Endometrium (tissue), 2 donors: ENCODE data around the gene LGALSL.
A peak's percentile ranks its signal among the peaks of the same experiment; 100 is the strongest.

ENCODE experiments used
- FAIRE-seq: peaks from 2 replicates; lab custom pipeline; 2012; peaks lifted over from hg19 to GRCh38; lab: Jason Lieb, UNC
- donor health status: control.
- donor health status: control.

Gene LGALSL

GRCh38 chr2:64471600-64471999 lies 17.6 kb downstream of the LGALSL start:
- FAIRE-seq = no peak

- FAIRE-seq = no peak
Observed at GRCh38 chr2:64472881-64473280, 18.9 kb downstream of the LGALSL start.

- no peak for FAIRE-seq
Observed at GRCh38 chr2:64474121-64474571, 20.2 kb downstream of the LGALSL start.

GRCh38 chr2:64474636-64475035 lies 20.7 kb downstream of the LGALSL start:
- no peak for FAIRE-seq

GRCh38 chr2:64477037-64477436 lies 23.1 kb downstream of the LGALSL start:
- no peak for FAIRE-seq

- FAIRE-seq = no peak
Observed at GRCh38 chr2:64477979-64478378, 24.0 kb downstream of the LGALSL start.

GRCh38 chr2:64478502-64479230 lies 24.7 kb downstream of the LGALSL start:
- no peak for FAIRE-seq

GRCh38 chr2:64479259-64480117 lies 25.5 kb downstream of the LGALSL start:
- no peak for FAIRE-seq

- no peak for FAIRE-seq
Observed at GRCh38 chr2:64481665-64482064, 27.7 kb downstream of the LGALSL start.

GRCh38 chr2:64482243-64482642 lies 28.3 kb downstream of the LGALSL start:
- no peak for FAIRE-seq

- FAIRE-seq = no peak
Observed at GRCh38 chr2:64482765-64483504, 29.0 kb downstream of the LGALSL start.

- FAIRE-seq = no peak
Observed at GRCh38 chr2:64485331-64485730, 31.4 kb downstream of the LGALSL start.

GRCh38 chr2:64485961-64486360 lies 32.0 kb downstream of the LGALSL start:
- FAIRE-seq = no peak

GRCh38 chr2:64487256-64488049 lies 33.5 kb downstream of the LGALSL start:
- no peak for FAIRE-seq

GRCh38 chr2:64488050-64488974 lies 34.4 kb downstream of the LGALSL start:
- peak; percentile 45 for FAIRE-seq

- FAIRE-seq = no peak
Observed at GRCh38 chr2:64489081-64489751, 35.3 kb downstream of the LGALSL start.

GRCh38 chr2:64491426-64491825 lies 37.5 kb downstream of the LGALSL start:
- FAIRE-seq = no peak

GRCh38 chr2:64492272-64492671 lies 38.3 kb downstream of the LGALSL start:
- FAIRE-seq = no peak

GRCh38 chr2:64492821-64493220 lies 38.9 kb downstream of the LGALSL start:
- no peak for FAIRE-seq

GRCh38 chr2:64493788-64494187 lies 39.8 kb downstream of the LGALSL start:
- FAIRE-seq = no peak
